ENCODE results near the gene ZBTB46.
"Not testable (repeated sequence)": the region's sequence is repeated elsewhere in the genome, so short reads cannot be mapped to it uniquely, and the experiment has no call there.

The ZBTB46 gene

GRCh38 chr20:63783970-63784369 lies 47.1 kb downstream of the ZBTB46 start:
- no peak for DNase-seq

GRCh38 chr20:63782521-63782971 lies 48.5 kb downstream of the ZBTB46 start:
- no peak for DNase-seq

- peak; percentile 85 for DNase-seq
Observed at GRCh38 chr20:63782051-63782471, 49.0 kb downstream of the ZBTB46 start.

- no peak for DNase-seq
Observed at GRCh38 chr20:63781181-63781580, 49.9 kb downstream of the ZBTB46 start.

- DNase-seq: no peak
Observed at GRCh38 chr20:63778857-63779256, 52.2 kb downstream of the ZBTB46 start.

- DNase-seq: no peak
Observed at GRCh38 chr20:63778034-63778752, 52.9 kb downstream of the ZBTB46 start.

GRCh38 chr20:63777614-63778013 lies 53.5 kb downstream of the ZBTB46 start:
- DNase-seq: no peak

- DNase-seq: not testable (repeated sequence)
Observed at GRCh38 chr20:63776875-63777274, 54.2 kb downstream of the ZBTB46 start.

- DNase-seq: peak; percentile 25
Observed at GRCh38 chr20:63775096-63775978, 55.7 kb downstream of the ZBTB46 start.

- no peak for DNase-seq
Observed at GRCh38 chr20:63774306-63774705, 56.8 kb downstream of the ZBTB46 start.

GRCh38 chr20:63773571-63774241 lies 57.4 kb downstream of the ZBTB46 start:
- no peak for DNase-seq

- DNase-seq: no peak
Observed at GRCh38 chr20:63772781-63773518, 58.1 kb downstream of the ZBTB46 start.

- DNase-seq: no peak
Observed at GRCh38 chr20:63771046-63771707, 59.9 kb downstream of the ZBTB46 start.

- no peak for DNase-seq
Observed at GRCh38 chr20:63769891-63770474, 61.1 kb downstream of the ZBTB46 start.

GRCh38 chr20:63768591-63769515 lies 62.2 kb downstream of the ZBTB46 start:
- no peak for DNase-seq

GRCh38 chr20:63767886-63768285 lies 63.2 kb downstream of the ZBTB46 start:
- no peak for DNase-seq

GRCh38 chr20:63767456-63767855 lies 63.6 kb downstream of the ZBTB46 start:
- DNase-seq: no peak

- no peak for DNase-seq
Observed at GRCh38 chr20:63766695-63767426, 64.2 kb downstream of the ZBTB46 start.

GRCh38 chr20:63765902-63766301 lies 65.2 kb downstream of the ZBTB46 start:
- no peak for DNase-seq

Data from CD4-positive, alpha-beta T cell treated with Interleukin-21 for 1 hour (primary cell).